Fibroblast of pulmonary artery (primary cell): ENCODE measurements around the gene LASP1NB.

Experiments used
- DNase-seq: peaks from one replicate; pipeline ENCODE4 v3.0.0-alpha.2; 2010; ENCODE audit warnings: low read depth
- H3K4me3 ChIP-seq: replicated peaks from 2 replicates; pipeline ENCODE4 v1.5.1; 2011; ENCODE audit warnings: low read depth, mild to moderate bottlenecking, control low read depth, low read length, moderate library complexity
- CTCF ChIP-seq: IDR thresholded peaks from 2 replicates; pipeline ENCODE4 v1.5.1; 2011; ENCODE audit warnings: mild to moderate bottlenecking, control low read depth, low read length, inconsistent platforms; ENCODE audit errors: missing control alignments

LASP1NB gene

GRCh38 chr17:38925263-38925995 lies at the start of gene LASP1NB:
Gene LASP1NB, plus strand, starts transcription at chr17:38925614.
- no peak for TF ChIP-seq CTCF
- no peak within 1 kb of the TSS for H3K4me3 ChIP-seq
- peak; percentile 57 for DNase-seq

GRCh38 chr17:38877130-38877851 lies 48.1 kb upstream of the LASP1NB start:
- TF ChIP-seq CTCF: no peak
- no peak overlapping the region for H3K4me3 ChIP-seq
- no peak for DNase-seq

- peak; percentile 82 for DNase-seq
These were observed 45.3 kb upstream of the LASP1NB start for GRCh38 chr17:38879878-38880665.

GRCh38 chr17:38881600-38882191 lies 43.7 kb upstream of the LASP1NB start:
- TF ChIP-seq CTCF: no peak
- no peak overlapping the region for H3K4me3 ChIP-seq
- peak; percentile 90 for DNase-seq

More at GRCh38 chr17:38879878-38880665, 45.3 kb upstream of the LASP1NB start:
- TF ChIP-seq CTCF: no peak
- H3K4me3 ChIP-seq: no peak overlapping the region

- TF ChIP-seq CTCF: no peak
- DNase-seq: no peak
- no peak overlapping the region for H3K4me3 ChIP-seq
These were observed 42.5 kb upstream of the LASP1NB start for GRCh38 chr17:38882870-38883269.

- no peak overlapping the region for H3K4me3 ChIP-seq
- peak; percentile 11 for TF ChIP-seq CTCF
- peak; percentile 46 for DNase-seq
These were observed 41.6 kb upstream of the LASP1NB start for GRCh38 chr17:38883592-38884526.
